ENCODE data around the gene FAM181A.

Gene FAM181A

GRCh38 chr14:93928184-93929047, 1.3 kb downstream of the FAM181A start:
- Mint-ChIP-seq H3K4me1 (peaks cover 22% of the 10 kb centered on the region), H3K9me3 (no peaks in the 10 kb centered on the region), H3K27me3 (ENCODE audit: low read depth, poor library complexity) (peaks cover 7% of the 10 kb centered on the region), H3K4me3 (no peak overlapping the region), H3K36me3 (ENCODE audit: low read depth) (no peaks in the 10 kb centered on the region), H3K27ac (no peak overlapping the region)
- TF ChIP-seq CTCF (IDR thresholded peaks at IDR 0.05) = no peak
- DNase-seq = no peak

GRCh38 chr14:93929048-93929535, 1.9 kb downstream of the FAM181A start:
- no peak for TF ChIP-seq CTCF (IDR thresholded peaks at IDR 0.05)
- DNase-seq = no peak
- Mint-ChIP-seq H3K4me3 (no peak overlapping the region), H3K27me3 (ENCODE audit: low read depth, poor library complexity) (peaks cover 7% of the 10 kb centered on the region), H3K9me3 (no peaks in the 10 kb centered on the region), H3K27ac (no peak overlapping the region), H3K36me3 (ENCODE audit: low read depth) (no peaks in the 10 kb centered on the region), H3K4me1 (peaks cover 17% of the 10 kb centered on the region)

- H3K27ac Mint-ChIP-seq = no peak overlapping the region
- H3K4me1 Mint-ChIP-seq = peaks cover 21% of the 10 kb centered on the region
- peaks cover 13% of the 10 kb centered on the region for H3K27me3 Mint-ChIP-seq (ENCODE audit: low read depth, poor library complexity)
- H3K36me3 Mint-ChIP-seq (ENCODE audit: low read depth) = no peaks in the 10 kb centered on the region
- TF ChIP-seq CTCF (IDR thresholded peaks at IDR 0.05) = no peak
- H3K4me3 Mint-ChIP-seq = no peak overlapping the region
- no peak for DNase-seq
- no peaks in the 10 kb centered on the region for H3K9me3 Mint-ChIP-seq
Measured at GRCh38 chr14:93929657-93930056, 2.5 kb downstream of the FAM181A start.

GRCh38 chr14:93930296-93930988, 3.3 kb downstream of the FAM181A start:
- Mint-ChIP-seq H3K27ac (no peak overlapping the region), H3K4me1 (peaks cover 17% of the 10 kb centered on the region), H3K9me3 (no peaks in the 10 kb centered on the region), H3K4me3 (no peak overlapping the region), H3K36me3 (ENCODE audit: low read depth) (no peaks in the 10 kb centered on the region), H3K27me3 (ENCODE audit: low read depth, poor library complexity) (peaks cover 17% of the 10 kb centered on the region)
- DNase-seq = no peak
- no peak for TF ChIP-seq CTCF (IDR thresholded peaks at IDR 0.05)

- no peak overlapping the region for H3K27ac Mint-ChIP-seq
- peaks cover 21% of the 10 kb centered on the region for H3K27me3 Mint-ChIP-seq (ENCODE audit: low read depth, poor library complexity)
- H3K36me3 Mint-ChIP-seq (ENCODE audit: low read depth) = no peaks in the 10 kb centered on the region
- peaks cover 17% of the 10 kb centered on the region for H3K4me1 Mint-ChIP-seq
- DNase-seq = no peak
- H3K9me3 Mint-ChIP-seq = no peaks in the 10 kb centered on the region
- no peak for TF ChIP-seq CTCF (IDR thresholded peaks at IDR 0.05)
- H3K4me3 Mint-ChIP-seq = no peak overlapping the region
Measured at GRCh38 chr14:93930989-93931307, 3.8 kb downstream of the FAM181A start.
